Left lung (tissue), 10 donors: ENCODE results near the gene IGF1R. TPM values are rescaled to one million over a fixed set of nuclear protein-coding genes. Genes with fewer than 3 reads are reported as not detected.

Experiments used
- ATAC-seq: fragments of 200-7000 bp; cut with Tn5 transposase; one replicate; pipeline ENCODE4 v1.9.1; 2020; ENCODE audit warnings: moderate library complexity
- DNase-seq, 4 donors: peaks; one replicate each; pipeline ENCODE4 v3.0.0-alpha.2; 2013 to 2020
- H3K27ac ChIP-seq, 2 donors: fragments of 200-600 bp; sonication (generic) in 1 of 2; one replicate each; pipeline versions ENCODE4 v1.5.0 to v1.8.0; 2020 to 2021
- H3K27me3 ChIP-seq, 2 donors: fragments of 200-600 bp; sonication (generic) in 1 of 2; one replicate each; pipeline versions ENCODE4 v1.5.0 to v1.8.0; 2020 to 2021
- H3K36me3 ChIP-seq, 2 donors: fragments of 200-600 bp; sonication (generic) in 1 of 2; one replicate each; pipeline versions ENCODE4 v1.5.0 to v1.8.0; 2020 to 2021
- H3K4me1 ChIP-seq, 2 donors: fragments of 200-600 bp; one replicate each; pipeline ENCODE4 v1.8.0; 2021
- H3K4me3 ChIP-seq, 2 donors: fragments of 200-600 bp; sonication (generic) in 1 of 2; one replicate each; pipeline versions ENCODE4 v1.5.0 to v1.8.0; 2020 to 2021; ENCODE audit warnings: mild to moderate bottlenecking in 1 of 2
- H3K9me3 ChIP-seq, 2 donors: fragments of 200-600 bp; sonication (generic) in 1 of 2; one replicate each; pipeline versions ENCODE4 v1.5.0 to v1.8.0; 2020 to 2021
- CTCF ChIP-seq, 2 donors: fragments of 200-600 bp; sonication (generic) in 1 of 2; IDR thresholded peaks; one replicate each; pipeline versions ENCODE4 v1.5.0 to v1.8.0; 2021; ENCODE audit warnings: antibody characterized with exemption in 2 of 2
- intact Hi-C, 2 donors: fragments of 100-400 bp; cut with DNase I; formaldehyde crosslinking; loops; one replicate each; pipeline versions ENCODE4 v1.11.2 to v1.14.2; 2022
- polyA plus RNA-seq, 6 donors: library from polyadenylated mRNA; unstranded; fragments of 120-200 nt; gene quantifications; one replicate each; pipeline ENCODE4 v1.2.1, GENCODE V29; 2013; ENCODE audit not compliant: insufficient read length in 6 of 6
- total RNA-seq, 2 donors: library from RNA; stranded (reverse); fragmentation: NEBNext Ultra II Directional; extraction: Animal tissue kit (Norgen Biotek cat#: 25700); gene quantifications; one replicate each; pipeline ENCODE4 v1.2.1, GENCODE V29; 2021
- donor health status: DM: no; HTN: yes; CAD: no.
- donor health status: DM: no; HTN: no; CAD: no.

The IGF1R gene
- total and polyA plus RNA-seq, 8 donors, result 32.0 to 41.0 (median 37.0) TPM

GRCh38 chr15:98772895-98773294 is 124.6 kb downstream of the IGF1R start:
- DNase-seq (no peak), ATAC-seq (no peak)
- no peak overlapping the region for H3K27ac ChIP-seq
- no peaks in the 10 kb centered on the region for H3K9me3 ChIP-seq
- no peaks in the 10 kb centered on the region for H3K36me3 ChIP-seq
- no peak for TF ChIP-seq CTCF (IDR thresholded peaks at IDR 0.05)
- intact Hi-C loops, result loop anchor here in 1 of 2 donors (10.0 kb wide), 2 partner anchors 132 to 292 kb away; no protein-coding TSS in a partner anchor
- peaks cover 10 to 28% of the 10 kb centered on the region in 2 donors for H3K4me1 ChIP-seq
- H3K4me3 ChIP-seq, result no peak overlapping the region
- no peaks in the 10 kb centered on the region for H3K27me3 ChIP-seq

GRCh38 chr15:98773616-98774015 is 125.3 kb downstream of the IGF1R start:
- DNase-seq (no peak), ATAC-seq (no peak)
- intact Hi-C loops, result loop anchor here in 1 of 2 donors (10.0 kb wide), 2 partner anchors 131 to 291 kb away; no protein-coding TSS in a partner anchor
- H3K4me1 ChIP-seq, result peaks cover 10 to 31% of the 10 kb centered on the region in 2 donors
- no peaks in the 10 kb centered on the region for H3K27me3 ChIP-seq
- no peaks in the 10 kb centered on the region for H3K9me3 ChIP-seq
- no peak for TF ChIP-seq CTCF (IDR thresholded peaks at IDR 0.05)
- no peak overlapping the region for H3K4me3 ChIP-seq
- H3K36me3 ChIP-seq, result no peaks in the 10 kb centered on the region
- H3K27ac ChIP-seq, result no peak overlapping the region

GRCh38 chr15:98774756-98775497 is 126.6 kb downstream of the IGF1R start:
- Histone ChIP-seq H3K27me3 (no peaks in the 10 kb centered on the region), H3K4me3 (no peak overlapping the region), H3K36me3 (no peaks in the 10 kb centered on the region), H3K4me1 (peaks cover 10 to 43% of the 10 kb centered on the region in 2 donors), H3K9me3 (no peaks in the 10 kb centered on the region), H3K27ac (no peak overlapping the region)
- no peak for DNase-seq
- ATAC-seq, result no peak
- no peak for TF ChIP-seq CTCF (IDR thresholded peaks at IDR 0.05)
- intact Hi-C loops, result loop anchor here in 1 of 2 donors (10.0 kb wide), 2 partner anchors 130 to 290 kb away; no protein-coding TSS in a partner anchor

- Histone ChIP-seq H3K4me3 (no peak overlapping the region), H3K36me3 (no peaks in the 10 kb centered on the region), H3K4me1 (peaks cover 10 to 45% of the 10 kb centered on the region in 2 donors), H3K27ac (no peak overlapping the region), H3K27me3 (no peaks in the 10 kb centered on the region), H3K9me3 (no peaks in the 10 kb centered on the region)
- intact Hi-C loops, result loop anchor here in 1 of 2 donors (10.0 kb wide), 2 partner anchors 129 to 289 kb away; no protein-coding TSS in a partner anchor
- TF ChIP-seq CTCF (IDR thresholded peaks at IDR 0.05), result no peak
- DNase-seq (no peak), ATAC-seq (no peak)
Measured at GRCh38 chr15:98775498-98776230, 127.3 kb downstream of the IGF1R start.
